Measurements from ENCODE around the gene PAX6. TPM values are rescaled to one million over a fixed set of nuclear protein-coding genes. Genes with fewer than 3 reads are reported as not detected.
A peak's percentile ranks its signal among the peaks of the same experiment; 100 is the strongest.

Gene PAX6
- total RNA-seq, 1 donor from 2014 or later: 7.6 TPM

DNA sequence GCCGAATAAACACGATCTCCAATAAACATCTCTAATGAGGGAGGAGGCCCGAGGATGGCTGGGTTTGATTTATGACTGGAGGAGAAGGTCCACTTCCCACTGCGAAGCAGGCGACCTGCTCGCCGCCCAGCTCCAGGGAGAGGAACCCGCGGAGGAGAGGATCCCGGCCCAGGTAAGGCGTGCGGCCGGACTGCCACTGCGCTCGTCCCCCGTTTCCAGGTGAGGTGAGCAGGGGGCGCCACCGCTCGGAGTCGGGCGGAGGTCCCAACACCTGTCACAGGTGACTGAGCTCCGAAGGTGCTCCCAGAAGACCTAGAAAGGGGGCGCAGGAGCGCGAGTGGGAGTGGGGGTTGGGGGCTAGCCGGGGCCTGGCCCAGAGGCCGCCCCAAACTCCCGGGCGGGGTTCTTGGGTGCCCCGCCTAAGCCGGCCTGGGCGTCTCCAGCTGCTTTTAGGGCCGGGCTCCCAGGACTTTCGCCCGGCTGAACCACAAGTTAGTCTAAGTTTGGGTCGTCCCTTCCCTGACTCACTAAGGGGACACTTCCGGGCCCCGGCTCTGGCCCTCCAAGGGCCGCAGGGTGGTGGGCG lies 5.4 kb upstream of the PAX6 start:
- Mint-ChIP-seq H3K9me3 (ENCODE audit: low read depth) (no peaks in the 10 kb centered on the region), H3K27me3 (peaks cover 82% of the 10 kb centered on the region), H3K4me1 (ENCODE audit: low read depth) (peaks cover 11% of the 10 kb centered on the region), H3K27ac (no peak overlapping the region), H3K36me3 (ENCODE audit: insufficient read depth) (no peaks in the 10 kb centered on the region), H3K4me3 (ENCODE audit: low read depth) (peak overlapping the region; percentile 60)
- no peak for DNase-seq (ENCODE audit: low spot score, unreplicated experiment)
- TF ChIP-seq CTCF (IDR thresholded peaks at IDR 0.05; ENCODE audit: unreplicated experiment): no peak

GRCh38 chr11:31815711-31816467 lies 4.8 kb upstream of the PAX6 start:
- no peak for TF ChIP-seq CTCF (IDR thresholded peaks at IDR 0.05; ENCODE audit: unreplicated experiment)
- Mint-ChIP-seq H3K27me3 (peaks cover 82% of the 10 kb centered on the region), H3K4me3 (ENCODE audit: low read depth) (peak overlapping the region; percentile 60), H3K4me1 (ENCODE audit: low read depth) (peaks cover 13% of the 10 kb centered on the region), H3K9me3 (ENCODE audit: low read depth) (no peaks in the 10 kb centered on the region), H3K36me3 (ENCODE audit: insufficient read depth) (no peaks in the 10 kb centered on the region), H3K27ac (no peak overlapping the region)
- no peak for DNase-seq (ENCODE audit: low spot score, unreplicated experiment)

- no peak overlapping the region for H3K4me3 Mint-ChIP-seq (ENCODE audit: low read depth)
- H3K27ac Mint-ChIP-seq: no peak overlapping the region
- H3K36me3 Mint-ChIP-seq (ENCODE audit: insufficient read depth): no peaks in the 10 kb centered on the region
- DNase-seq (ENCODE audit: low spot score, unreplicated experiment): no peak
- peaks cover 79% of the 10 kb centered on the region for H3K27me3 Mint-ChIP-seq
- peaks cover 21% of the 10 kb centered on the region for H3K4me1 Mint-ChIP-seq (ENCODE audit: low read depth)
- no peak for TF ChIP-seq CTCF (IDR thresholded peaks at IDR 0.05; ENCODE audit: unreplicated experiment)
- no peaks in the 10 kb centered on the region for H3K9me3 Mint-ChIP-seq (ENCODE audit: low read depth)
Observed at GRCh38 chr11:31814176-31814868, 3.2 kb upstream of the PAX6 start.

DNA sequence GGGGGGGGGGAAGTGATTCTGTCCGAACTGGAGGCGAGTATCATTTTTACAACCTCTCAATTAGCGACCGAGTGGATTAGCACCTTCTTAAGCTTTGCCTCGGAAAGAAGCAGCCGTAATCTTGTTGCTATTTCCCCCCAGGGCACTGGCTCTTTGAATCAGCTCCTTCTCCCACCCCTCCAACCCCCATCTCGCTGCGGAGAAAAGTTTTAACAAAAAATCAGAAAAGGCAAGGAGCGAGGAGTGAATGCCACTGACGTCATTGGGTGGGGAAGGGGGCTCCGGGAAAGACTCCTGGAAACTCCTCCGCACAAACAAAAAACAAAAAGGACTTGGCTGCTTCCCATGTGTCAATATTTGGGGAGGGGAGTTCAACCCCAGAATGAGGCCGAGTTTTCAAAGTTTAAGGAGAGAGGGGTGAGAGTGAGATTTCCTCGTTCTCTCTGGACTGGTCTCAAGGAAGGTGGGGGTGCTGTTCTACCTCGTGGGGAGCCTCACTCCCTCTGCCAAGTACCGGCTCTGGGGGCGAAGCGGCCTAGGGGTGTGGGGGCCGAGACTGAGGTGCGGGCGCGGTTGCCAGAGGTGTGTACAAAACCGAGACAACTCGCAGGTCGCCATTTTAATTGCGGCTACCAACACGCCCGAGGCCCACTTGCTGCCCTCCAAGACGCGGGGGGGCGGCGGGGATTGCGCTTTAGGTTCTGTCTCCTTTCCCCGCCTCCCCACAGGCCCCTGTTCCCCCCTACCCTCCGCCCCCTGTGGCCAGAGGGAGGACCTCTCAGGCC lies 2.5 kb upstream of the PAX6 start:
- no peaks in the 10 kb centered on the region for H3K9me3 Mint-ChIP-seq (ENCODE audit: low read depth)
- H3K4me3 Mint-ChIP-seq (ENCODE audit: low read depth): peak overlapping the region; percentile 21
- no peak for DNase-seq (ENCODE audit: low spot score, unreplicated experiment)
- H3K27me3 Mint-ChIP-seq: peaks cover 80% of the 10 kb centered on the region
- H3K4me1 Mint-ChIP-seq (ENCODE audit: low read depth): peaks cover 21% of the 10 kb centered on the region
- no peaks in the 10 kb centered on the region for H3K36me3 Mint-ChIP-seq (ENCODE audit: insufficient read depth)
- no peak overlapping the region for H3K27ac Mint-ChIP-seq
- TF ChIP-seq CTCF (IDR thresholded peaks at IDR 0.05; ENCODE audit: unreplicated experiment): no peak

Data from progenitor cell of endocrine pancreas (in vitro differentiated cells).